B cell (primary cell): ENCODE measurements around the gene AGO3. TPM values are rescaled to one million over a fixed set of nuclear protein-coding genes. Genes with fewer than 3 reads are reported as not detected.

ENCODE experiments used
- ATAC-seq: fragments of 200-7000 bp; cut with Tn5 transposase; one replicate; pipeline ENCODE4 v1.10.0; 2021; ENCODE audit warnings: low read depth, mild to moderate bottlenecking, moderate number of reproducible peaks, moderate library complexity
- CTCF ChIA-PET: fragments of 350-600 bp; sonication (Branson Sonifier 250); formaldehyde crosslinking; loops from one replicate; lab custom pipeline; 2021; ENCODE audit warnings: antibody characterized with exemption, inconsistent platforms; lab: Charles Lee
- POLR2A ChIA-PET: fragments of 350-600 bp; sonication (Branson Sonifier 250); formaldehyde crosslinking; loops from one replicate; lab custom pipeline; 2021; ENCODE audit warnings: antibody characterized with exemption; lab: Charles Lee
- DNase-seq: peaks from one replicate; pipeline ENCODE4 v3.0.0; 2013
- H2AFZ ChIP-seq: 2 replicates; pipeline ENCODE4 v1.6.1; 2012; ENCODE audit warnings: mild to moderate bottlenecking, low read depth, low read length; ENCODE audit not compliant: insufficient read depth, poor library complexity, severe bottlenecking
- H3K27ac ChIP-seq, 2 donors: 1 replicate in 1 of 2; 2 replicates in 1 of 2; pipeline ENCODE4 v1.5.1; 2012 to 2013; ENCODE audit warnings: low read length in 2 of 2, mild to moderate bottlenecking in 2 of 2, moderate library complexity in 1 of 2
- H3K27me3 ChIP-seq, 4 experiments: fragments of 200-600 bp in 1 of 4; sonication (generic) in 1 of 4; replicated peaks in 1 of 4; 1 replicate in 2 of 4; 2 replicates in 2 of 4; pipeline versions ENCODE4 v1.6.1 to v1.7.0; 2013 to 2016; ENCODE audit warnings: low read length in 3 of 4, mild to moderate bottlenecking in 2 of 4, mixed read lengths in 1 of 4, moderate library complexity in 1 of 4; ENCODE audit not compliant: insufficient read depth in 4 of 4, control insufficient read depth in 3 of 4; ENCODE audit errors: control extremely low read depth in 1 of 4
- H3K36me3 ChIP-seq, 2 experiments: replicated peaks in 1 of 2; 1 replicate in 1 of 2; 2 replicates in 1 of 2; pipeline versions ENCODE4 v1.6.1 to v1.7.1; 2013; ENCODE audit warnings: low read length in 1 of 2; ENCODE audit not compliant: insufficient read depth in 2 of 2, control insufficient read depth in 1 of 2; ENCODE audit errors: control extremely low read depth in 1 of 2, extremely low read depth in 1 of 2
- H3K4me1 ChIP-seq, 2 donors: fragments of 200-600 bp in 1 of 2; sonication (generic) in 1 of 2; 1 replicate in 1 of 2; 2 replicates in 1 of 2; pipeline versions ENCODE4 v1.5.1 to v1.6.1; 2013 to 2017; ENCODE audit warnings: low read length in 2 of 2; ENCODE audit not compliant: control insufficient read depth in 2 of 2, insufficient read depth in 2 of 2
- H3K4me2 ChIP-seq: replicated peaks from 2 replicates; pipeline ENCODE3; 2012; ENCODE audit warnings: mild to moderate bottlenecking, low read depth, low read length; ENCODE audit not compliant: poor library complexity, severe bottlenecking
- H3K4me3 ChIP-seq, 5 experiments: fragments of 200-600 bp in 1 of 5; sonication (generic) in 1 of 5; 1 replicate in 3 of 5; 2 replicates in 2 of 5; pipeline versions ENCODE4 v1.5.1 to v1.7.0; 2011 to 2016; ENCODE audit warnings: low read length in 4 of 5, mild to moderate bottlenecking in 4 of 5, low read depth in 2 of 5, control low read depth in 1 of 5, moderate library complexity in 1 of 5; ENCODE audit not compliant: insufficient read depth in 1 of 5; ENCODE audit errors: control extremely low read depth in 1 of 5, extremely low read depth in 1 of 5
- H3K79me2 ChIP-seq: fragments of 200-600 bp; sonication (generic); one replicate; pipeline ENCODE4 v1.6.0; 2016; ENCODE audit warnings: low read length; ENCODE audit not compliant: control insufficient read depth, insufficient read depth
- H3K9ac ChIP-seq: fragments of 200-600 bp; sonication (generic); 2 replicates; pipeline ENCODE4 v1.6.1; 2017; ENCODE audit warnings: mild to moderate bottlenecking, low read length, moderate library complexity
- H3K9me3 ChIP-seq, 3 donors: one replicate each; pipeline versions ENCODE4 v1.6.1 to v1.7.1; 2013; ENCODE audit warnings: low read length in 2 of 3; ENCODE audit not compliant: control insufficient read depth in 2 of 3, insufficient read depth in 1 of 3; ENCODE audit errors: control extremely low read depth in 1 of 3
- H4K20me1 ChIP-seq: 2 replicates; pipeline ENCODE4 v1.6.0; 2012; ENCODE audit warnings: mild to moderate bottlenecking, low read length; ENCODE audit not compliant: insufficient read depth, control insufficient read depth, poor library complexity, severe bottlenecking
- H3K27ac Mint-ChIP-seq: one replicate; pipeline ENCODE4 v1.8.0; 2021; ENCODE audit warnings: mixed read lengths
- H3K27me3 Mint-ChIP-seq: one replicate; pipeline ENCODE4 v1.8.0; 2021; ENCODE audit warnings: mixed read lengths
- H3K4me1 Mint-ChIP-seq: one replicate; pipeline ENCODE4 v1.8.0; 2021; ENCODE audit warnings: mixed read lengths
- H3K4me3 Mint-ChIP-seq: one replicate; pipeline ENCODE4 v1.8.0; 2021; ENCODE audit warnings: mixed read lengths
- H3K9me3 Mint-ChIP-seq: one replicate; pipeline ENCODE4 v1.8.0; 2022; ENCODE audit warnings: mixed read lengths; ENCODE audit not compliant: insufficient read depth
- CTCF ChIP-seq: fragments of 200-600 bp; IDR thresholded peaks from one replicate; pipeline ENCODE4 v1.8.0; 2022; ENCODE audit warnings: antibody characterized with exemption, mild to moderate bottlenecking
- EZH2 ChIP-seq: IDR thresholded peaks from 2 replicates; pipeline ENCODE4 v1.6.1; 2012; ENCODE audit warnings: borderline replicate concordance, low read depth, mild to moderate bottlenecking, moderate library complexity, low read length; ENCODE audit not compliant: insufficient read depth, poor library complexity, severe bottlenecking
- WGBS: methylation state at CpG from one replicate; pipeline ENCODE4 v1.1.5; 2013; ENCODE audit warnings: missing lambda C conversion rate; ENCODE audit not compliant: insufficient coverage; 5-methylcytosine and 5-hydroxymethylcytosine counted together
- intact Hi-C: fragments of 100-400 bp; cut with micrococcal nuclease; formaldehyde crosslinking; loops from one replicate; pipeline ENCODE4 v1.10.0; 2022
- polyA plus RNA-seq: library from polyadenylated mRNA; depleted of rRNA; stranded (reverse); fragments of >200 nt; gene quantifications from 2 replicates; pipeline ENCODE4 v1.2.3, GENCODE V29; 2012
- total RNA-seq, 2 donors: library from RNA; stranded (reverse); fragments of 120-200 nt in 1 of 2; gene quantifications; 1 replicate in 1 of 2; 2 replicates in 1 of 2; pipeline versions ENCODE4 v1.2.3 to v1.2.4, GENCODE V29; 2013 to 2022

Gene AGO3
- total and polyA plus RNA-seq, 2 donors (not counting 1 experiment from before 2014, with no cell fraction given), result 5.1 to 44.9 TPM

- no peak overlapping the region for H3K9ac ChIP-seq
- no peaks in the 10 kb centered on the region for H3K79me2 ChIP-seq
- no peak overlapping the region for H3K27ac ChIP-seq
- H4K20me1 ChIP-seq, result no peaks in the 10 kb centered on the region
- CTCF ChIA-PET, result interaction anchor here (6.1 to 7.4 kb wide), 2 partner anchors 35 to 188 kb away, joined by 56 to 58 read pairs; no protein-coding TSS in a partner anchor
- TF ChIP-seq CTCF (no peak), EZH2 (no peak)
- H3K4me3 Mint-ChIP-seq, result no peak overlapping the region
- H3K36me3 ChIP-seq, result peaks cover 0 to 25% of the 10 kb centered on the region in 2 experiments
- no peaks in the 10 kb centered on the region for H3K9me3 ChIP-seq
- H3K27me3 ChIP-seq, result no peaks in the 10 kb centered on the region
- no peak overlapping the region for H3K27ac Mint-ChIP-seq
- ATAC-seq (no peak), DNase-seq (no peak)
- H3K9me3 Mint-ChIP-seq, result no peaks in the 10 kb centered on the region
- H3K27me3 Mint-ChIP-seq, result no peaks in the 10 kb centered on the region
- no peak overlapping the region for H2AFZ ChIP-seq
- WGBS, result 89% methylated on average over 13 of the region's 13 CpGs
- POLR2A ChIA-PET, result no interaction called here
- H3K4me1 ChIP-seq, result peaks cover 0 to 7% of the 10 kb centered on the region in 2 donors
- intact Hi-C loops, result loop anchor here (1.0 to 5.0 kb wide), 3 partner anchors 35 to 1333 kb away; no protein-coding TSS in a partner anchor
- no peak overlapping the region for H3K4me2 ChIP-seq
- H3K4me1 Mint-ChIP-seq, result peaks cover 2% of the 10 kb centered on the region
- no peak overlapping the region for H3K4me3 ChIP-seq
Observed at GRCh38 chr1:36098650-36099365, 167.9 kb downstream of the AGO3 start.

GRCh38 chr1:36099681-36100341, 168.9 kb downstream of the AGO3 start:
- H3K9ac ChIP-seq, result no peak overlapping the region

More at GRCh38 chr1:36099681-36100341, 168.9 kb downstream of the AGO3 start:
- no peak overlapping the region for H3K27ac Mint-ChIP-seq
- H3K9me3 Mint-ChIP-seq, result no peaks in the 10 kb centered on the region
- ChIA-PET CTCF (interaction anchor here (0.6 to 7.4 kb wide), 11 partner anchors 34 to 312 kb away, joined by 3 to 58 read pairs (median 4); partner anchors contain the start of gene TRAPPC3), POLR2A (no interaction called here)
- intact Hi-C loops, result loop anchor here (1.0 to 5.0 kb wide), 4 partner anchors 34 to 1332 kb away; no protein-coding TSS in a partner anchor
- H3K4me3 Mint-ChIP-seq, result no peak overlapping the region
- Histone ChIP-seq H2AFZ (peak overlapping the region; percentile 36), H3K79me2 (no peaks in the 10 kb centered on the region), H3K27ac (no peak overlapping the region), H3K36me3 (peaks cover 0 to 15% of the 10 kb centered on the region in 2 experiments), H3K4me3 (peak overlapping the region in 1 of 5 experiments; percentile 9), H3K4me2 (peak overlapping the region; percentile 46), H4K20me1 (no peaks in the 10 kb centered on the region), H3K9me3 (no peaks in the 10 kb centered on the region), H3K27me3 (no peaks in the 10 kb centered on the region), H3K4me1 (peaks cover 0 to 7% of the 10 kb centered on the region in 2 donors)
- peak; percentile 93 for TF ChIP-seq CTCF
- no peak for TF ChIP-seq EZH2
- peaks cover 2% of the 10 kb centered on the region for H3K4me1 Mint-ChIP-seq
- DNase-seq (peak; percentile 81), ATAC-seq (peak; percentile 86)
- 46% methylated on average over 17 of the region's 18 CpGs for WGBS
- H3K27me3 Mint-ChIP-seq, result no peaks in the 10 kb centered on the region
